K562 (cell line): ENCODE data around the gene CAB39. TPM values are rescaled to one million over a fixed set of nuclear protein-coding genes. Genes with fewer than 3 reads are reported as not detected.

Experiments used
- ATAC-seq: fragments of 200-7000 bp; cut with Tn5 transposase; 3 replicates; pipeline ENCODE4 v1.9.1; 2020; ENCODE audit warnings: moderate library complexity
- BruUV-seq: library from RNA; stranded (reverse); fragments of 400-500 nt; replicated peaks from 2 replicates; lab custom pipeline; 2021; lab: Mats Ljungman, UMichigan
- CTCF ChIA-PET: fragments of 300-600 bp; formaldehyde crosslinking; extraction: SDS; loops from one replicate; lab custom pipeline; 2021; ENCODE audit warnings: low intra/inter-chr PET ratio; lab: Yijun Ruan, JAX
- POLR2A ChIA-PET: fragments of 300-600, 350-650 bp; sonication (Branson Sonifier 250); formaldehyde crosslinking; extraction: SDS; loops from one replicate; lab custom pipeline; 2021; ENCODE audit warnings: antibody characterized with exemption, inconsistent platforms; lab: Yijun Ruan, JAX
- DNase-seq, 4 experiments: peaks; one replicate each; pipeline versions ENCODE4 v3.0.0 to v3.0.0-alpha.2; 2011 to 2018; ENCODE audit warnings: low spot score in 3 of 4, mixed read lengths in 3 of 4; ENCODE audit errors: extremely low read depth in 1 of 4
- FAIRE-seq: peaks from 2 replicates; lab custom pipeline; 2011; peaks lifted over from hg19 to GRCh38; lab: Jason Lieb, UNC
- H2AFZ ChIP-seq: 2 replicates; pipeline ENCODE4 v1.6.0; 2011; ENCODE audit warnings: low read depth, low read length, control low read depth, inconsistent platforms
- H3K27ac ChIP-seq: fragments of 200-600 bp; 3 replicates; pipeline ENCODE4 v1.8.0; 2011; ENCODE audit warnings: low read depth, mild to moderate bottlenecking, control low read depth, inconsistent platforms, low read length, moderate library complexity, mixed read lengths; ENCODE audit errors: extremely low read depth
- H3K27me3 ChIP-seq, 2 experiments: fragments of 300-600 bp in 1 of 2; 2 replicates in 1 of 2; 3 replicates in 1 of 2; pipeline versions ENCODE4 v1.6.0 to v1.8.0; 2011; ENCODE audit warnings: inconsistent platforms in 2 of 2, low read length in 2 of 2, mild to moderate bottlenecking in 1 of 2, mixed read lengths in 1 of 2, moderate library complexity in 1 of 2; ENCODE audit not compliant: control insufficient read depth in 2 of 2, insufficient read depth in 2 of 2
- H3K36me3 ChIP-seq: fragments of 300-600 bp; 3 replicates; pipeline ENCODE4 v1.8.0; 2011; ENCODE audit warnings: mild to moderate bottlenecking, low read length, inconsistent platforms; ENCODE audit not compliant: control insufficient read depth, insufficient read depth
- H3K4me1 ChIP-seq, 2 experiments: fragments of 200-600 bp in 1 of 2; replicated peaks in 1 of 2; 2 replicates in 1 of 2; 3 replicates in 1 of 2; pipeline versions ENCODE4 v1.5.1 to v1.8.0; 2011; ENCODE audit warnings: inconsistent platforms in 2 of 2, low read length in 2 of 2, mild to moderate bottlenecking in 1 of 2, mixed read lengths in 1 of 2, moderate library complexity in 1 of 2; ENCODE audit not compliant: control insufficient read depth in 2 of 2, insufficient read depth in 2 of 2
- H3K4me2 ChIP-seq: 2 replicates; pipeline ENCODE4 v1.6.1; 2011; ENCODE audit warnings: low read length, control low read depth, inconsistent platforms, mixed read lengths; ENCODE audit not compliant: insufficient read depth
- H3K4me3 ChIP-seq: fragments of 200-600 bp; sonication (generic), shearing (Covaris generic); 2 replicates; pipeline ENCODE4 v1.5.1; 2016; ENCODE audit warnings: control low read depth, inconsistent platforms
- H3K79me2 ChIP-seq: fragments of 200-600 bp; 3 replicates; pipeline ENCODE4 v1.8.0; 2011; ENCODE audit warnings: low read length, inconsistent platforms; ENCODE audit not compliant: control insufficient read depth, insufficient read depth
- H3K9ac ChIP-seq, 2 experiments: 2 replicates each; pipeline versions ENCODE4 v1.6.0 to v1.6.1; 2011; ENCODE audit warnings: low read depth in 2 of 2, low read length in 2 of 2, control low read depth in 1 of 2, inconsistent platforms in 1 of 2, mild to moderate bottlenecking in 1 of 2, mixed read lengths in 1 of 2; ENCODE audit not compliant: insufficient read depth in 1 of 2
- H3K9me1 ChIP-seq: one replicate; pipeline ENCODE4 v1.6.0; 2011; ENCODE audit warnings: inconsistent platforms, mild to moderate bottlenecking, low read length, moderate library complexity; ENCODE audit not compliant: control insufficient read depth, insufficient read depth
- H3K9me3 ChIP-seq: replicated peaks from 2 replicates; pipeline ENCODE4 v1.5.1; 2011; ENCODE audit warnings: low read depth, low read length, inconsistent platforms; ENCODE audit not compliant: control insufficient read depth, insufficient read depth
- H4K20me1 ChIP-seq: replicated peaks from 2 replicates; pipeline ENCODE4 v1.6.1; 2011; ENCODE audit warnings: low read length, inconsistent platforms, mixed read lengths; ENCODE audit not compliant: control insufficient read depth, insufficient read depth
- E4F1 ChIP-seq: fragments of 250-450 bp; sonication (Bioruptor Pico); IDR thresholded peaks from 2 replicates; pipeline ENCODE4 v1.5.0; 2021; ENCODE audit warnings: mild to moderate bottlenecking, borderline replicate concordance
- FOXA1 ChIP-seq: fragments of 450-650 bp; IDR thresholded peaks from 2 replicates; pipeline ENCODE4 v1.6.1; 2016; ENCODE audit warnings: mild to moderate bottlenecking, borderline replicate concordance
- GTF2F1 ChIP-seq: IDR thresholded peaks from 2 replicates; pipeline ENCODE4 v1.6.1; 2011; ENCODE audit warnings: low read depth, low read length, improper control_type of control experiment
- JUND ChIP-seq, 2 experiments: IDR thresholded peaks; 2 replicates in 1 of 2; 3 replicates in 1 of 2; pipeline ENCODE4 v1.6.1; 2011; ENCODE audit warnings: borderline replicate concordance in 2 of 2, low read depth in 2 of 2, low read length in 2 of 2, improper control_type of control experiment in 1 of 2, missing biosample characterization in 1 of 2, missing genetic modification characterization in 1 of 2, missing genetic modification reagents in 1 of 2
- POLR2AphosphoS2 ChIP-seq: IDR thresholded peaks from 2 replicates; pipeline ENCODE4 v1.6.1; 2012; ENCODE audit warnings: low read length, improper control_type of control experiment
- WHSC1 ChIP-seq: IDR thresholded peaks from one replicate; pipeline ENCODE4 v1.6.1; 2012; ENCODE audit warnings: low read length, control low read depth, inconsistent platforms
- ZBTB5 ChIP-seq: fragments of 450-650 bp; IDR thresholded peaks from 2 replicates; pipeline ENCODE4 v1.6.1; 2017; ENCODE audit warnings: antibody characterized with exemption
- ZNF184 ChIP-seq: sonication (generic); formaldehyde crosslinking; IDR thresholded peaks from 2 replicates; pipeline ENCODE4 v1.5.0; 2020; ENCODE audit warnings: missing genetic modification reagents
- ZNF316 ChIP-seq: fragments of 450-650 bp; IDR thresholded peaks from 2 replicates; pipeline ENCODE4 v1.6.1; 2016
- ZNF354B ChIP-seq: fragments of 250-450 bp; sonication (Bioruptor Pico); IDR thresholded peaks from 2 replicates; pipeline ENCODE4 v1.4.0; 2020
- WGBS: fragments of 100-300 bp; shearing (Covaris generic); methylation state at CpG from one replicate; pipeline ENCODE4 v1.1.6; 2016; ENCODE audit warnings: low coverage, mixed read lengths; ENCODE audit not compliant: insufficient coverage; ENCODE audit errors: missing lambda C conversion rate; 5-methylcytosine and 5-hydroxymethylcytosine counted together
- in situ Hi-C: fragments of 300-500 bp; cut with MboI; formaldehyde crosslinking; loops from 4 replicates; pipeline ENCODE4 v1.15.0; 2018; ENCODE audit warnings: inconsistent platforms, mixed read lengths
- intact Hi-C: fragments of 100-400 bp; cut with micrococcal nuclease; formaldehyde crosslinking; loops from 2 replicates; pipeline ENCODE4 v1.14.2; 2022
- polyA plus RNA-seq, 8 experiments: library from polyadenylated mRNA; depleted of rRNA in 4 of 8; stranded (reverse) in 5 of 8; unstranded in 3 of 8; fragments of >200 nt; fragmentation: Nextera tagmentation in 2 of 8; fragmentation: Illumina TruSeq in 1 of 8; extraction: Ambion mirVana in 2 of 8; extraction: Trizol in 1 of 8; gene quantifications; 2 replicates each; pipeline versions ENCODE4 v1.2.1 to v1.2.3, GENCODE V29; 2011 to 2014; ENCODE audit warnings: inconsistent platforms in 1 of 8, missing spikeins in 1 of 8
- total RNA-seq, 7 experiments: library from RNA; depleted of rRNA in 6 of 7; stranded (reverse); fragments of >200 nt in 6 of 7; fragmentation: Illumina TruSeq in 2 of 7; extraction: Trizol in 2 of 7; gene quantifications; 2 replicates each; pipeline versions ENCODE4 v1.2.1 to v1.2.3, GENCODE V29; 2011 to 2021; ENCODE audit warnings: low replicate concordance in 1 of 7

CAB39 gene
- total and polyA plus RNA-seq, 9 of the 15 experiments (the other 6 are each of a cell fraction or from before 2014, with no cell fraction given), result 27.2 to 94.4 (median 70.1) TPM

- TF ChIP-seq E4F1, result no peak
- TF ChIP-seq ZBTB5, result no peak
- no peak for TF ChIP-seq ZNF184
These were observed 30.1 kb downstream of the CAB39 start (continued) for GRCh38 chr2:230742781-230743180.

- ATAC-seq, result no peak
These were observed 33.6 kb downstream of the CAB39 start for GRCh38 chr2:230746213-230746612.

More at GRCh38 chr2:230746213-230746612, 33.6 kb downstream of the CAB39 start:
- FAIRE-seq (no peak), DNase-seq (no peak)
- peaks cover 60% of the 10 kb centered on the region for H3K36me3 ChIP-seq
- BruUV-seq, result no TSS peak
- H3K4me2 ChIP-seq, result no peak overlapping the region
- no peak overlapping the region for H3K4me3 ChIP-seq
- in situ Hi-C loops, result no loop called here
- no peaks in the 10 kb centered on the region for H3K9me3 ChIP-seq
- H3K9me1 ChIP-seq, result no peaks in the 10 kb centered on the region
- H4K20me1 ChIP-seq, result no peaks in the 10 kb centered on the region
- H3K79me2 ChIP-seq, result peaks cover 94% of the 10 kb centered on the region
- ChIA-PET POLR2A (interaction anchor here (1.1 kb wide), 1 partner anchor 16 kb away, joined by 4 read pairs; no protein-coding TSS in a partner anchor), CTCF (no interaction called here)
- intact Hi-C loops, result no loop called here
- no peak overlapping the region for H3K9ac ChIP-seq
- WGBS, result 66% methylated on average over 4 of the region's 4 CpGs
- TF ChIP-seq GTF2F1, result no peak
- no peak for TF ChIP-seq POLR2AphosphoS2
- TF ChIP-seq ZNF316, result no peak
- TF ChIP-seq JUND (IDR thresholded peaks at IDR 0.05; ENCODE audit: borderline replicate concordance, low read depth, low read length), result peak; percentile 46; the same call in 1 of the 2 replicates
- TF ChIP-seq JUND (tag; IDR thresholded peaks at IDR 0.05; ENCODE audit: borderline replicate concordance, low read depth, low read length), result peak; percentile 40; the same call in 1 of the 3 replicates
- no peak for TF ChIP-seq FOXA1
- TF ChIP-seq ZNF354B (CRISPR knock-in tag), result no peak
- no peak for TF ChIP-seq WHSC1
- no peak overlapping the region for H2AFZ ChIP-seq
- H3K4me1 ChIP-seq, result peaks cover 4 to 14% of the 10 kb centered on the region in 2 experiments; a peak in 3 of 5 replicates
- H3K27ac ChIP-seq, result no peak overlapping the region
- no peaks in the 10 kb centered on the region for H3K27me3 ChIP-seq
